Measurements from ENCODE around the gene OR11H6.

- TF ChIP-seq CTCF (conservative IDR thresholded peaks at IDR 0.05; ENCODE audit: low read depth, low read length) (no peak), EZH2 (IDR thresholded peaks at IDR 0.05; ENCODE audit: borderline replicate concordance, low read depth, low read length, poor library complexity, severe bottlenecking) (no peak)
Measured at GRCh38 chr14:20223410-20223809, at the start of gene OR11H6.
